Neural cell (in vitro differentiated cells): ENCODE measurements around the gene NEURL2. TPM values are rescaled to one million over a fixed set of nuclear protein-coding genes. Genes with fewer than 3 reads are reported as not detected.

Source experiments
- H2AFZ ChIP-seq: fragments of 200-600, 300-800 bp; sonication (generic), shearing (Covaris generic); 2 replicates; pipeline ENCODE4 v1.6.0; 2014; ENCODE audit warnings: low read depth, mild to moderate bottlenecking, antibody characterized with exemption, low read length, moderate library complexity
- H3F3A ChIP-seq: fragments of 200-600 bp; shearing (Covaris generic); 2 replicates; pipeline ENCODE4 v1.6.1; 2016; ENCODE audit warnings: mild to moderate bottlenecking, moderate library complexity, mixed read lengths, antibody characterized with exemption, low read length; ENCODE audit not compliant: insufficient read depth, poor library complexity, severe bottlenecking
- H3K27ac ChIP-seq: fragments of 200-600, 300-800 bp; sonication (generic), shearing (Covaris generic); 2 replicates; pipeline ENCODE4 v1.5.1; 2014; ENCODE audit warnings: mild to moderate bottlenecking, low read length, moderate library complexity
- H3K27me3 ChIP-seq: fragments of 300-800, 200-600 bp; sonication (generic), shearing (Covaris generic); 2 replicates; pipeline ENCODE4 v1.6.0; 2014; ENCODE audit warnings: mild to moderate bottlenecking, low read depth, low read length, moderate library complexity; ENCODE audit not compliant: insufficient read depth
- H3K36me3 ChIP-seq: fragments of 300-800, 200-600 bp; sonication (generic), shearing (Covaris generic); 2 replicates; pipeline ENCODE4 v1.5.1; 2014; ENCODE audit warnings: mild to moderate bottlenecking, antibody characterized with exemption, low read length, moderate library complexity; ENCODE audit not compliant: insufficient read depth
- H3K4me2 ChIP-seq: fragments of 300-800, 200-600 bp; sonication (generic), shearing (Covaris generic); 2 replicates; pipeline ENCODE4 v1.6.0; 2014; ENCODE audit warnings: mild to moderate bottlenecking, low read length
- H3K4me3 ChIP-seq: fragments of 300-800, 200-600 bp; sonication (generic), shearing (Covaris generic); 2 replicates; pipeline ENCODE4 v1.5.1; 2014; ENCODE audit warnings: mild to moderate bottlenecking, low read length, moderate library complexity
- H3K79me2 ChIP-seq: fragments of 200-600 bp; shearing (Covaris generic); replicated peaks from 2 replicates; pipeline ENCODE4 v1.6.0; 2014; ENCODE audit warnings: mild to moderate bottlenecking, low read length, moderate library complexity; ENCODE audit not compliant: insufficient read depth
- H3K9ac ChIP-seq: fragments of 300-800, 200-600 bp; sonication (generic), shearing (Covaris generic); 2 replicates; pipeline ENCODE4 v1.6.1; 2016; ENCODE audit warnings: mild to moderate bottlenecking, low read length, mixed read lengths
- H3K9me2 ChIP-seq: fragments of 200-600 bp; shearing (Covaris generic); 2 replicates; pipeline ENCODE4 v1.6.1; 2016; ENCODE audit warnings: mild to moderate bottlenecking, low read length, mixed read lengths; ENCODE audit not compliant: insufficient read depth
- H3K9me3 ChIP-seq: fragments of 200-600, 300-800 bp; sonication (generic), shearing (Covaris generic); 2 replicates; pipeline ENCODE4 v1.6.1; 2016; ENCODE audit warnings: mild to moderate bottlenecking, mixed run types, low read length, moderate library complexity, mixed read lengths
- H4K20me1 ChIP-seq: fragments of 200-600 bp; shearing (Covaris generic); 2 replicates; pipeline ENCODE4 v1.6.1; 2016; ENCODE audit warnings: mild to moderate bottlenecking, mixed run types; ENCODE audit not compliant: insufficient read depth
- CTCF ChIP-seq: fragments of 450-650 bp; IDR thresholded peaks from 2 replicates; pipeline ENCODE4 v1.5.1; 2014; ENCODE audit warnings: antibody characterized with exemption, mild to moderate bottlenecking, moderate library complexity; ENCODE audit not compliant: poor library complexity, severe bottlenecking
- EP300 ChIP-seq: fragments of 450-650 bp; conservative IDR thresholded peaks from 2 replicates; pipeline ENCODE4 v1.6.1; 2014; ENCODE audit warnings: antibody characterized with exemption, mild to moderate bottlenecking, moderate library complexity; ENCODE audit not compliant: poor library complexity, severe bottlenecking
- EZH2 ChIP-seq: fragments of 200-600, 300-800 bp; shearing (Covaris generic), sonication (generic); IDR thresholded peaks from 2 replicates; pipeline ENCODE4 v1.6.1; 2014; ENCODE audit warnings: antibody characterized with exemption, low read length, borderline replicate concordance, mild to moderate bottlenecking; ENCODE audit not compliant: insufficient read depth, poor library complexity, severe bottlenecking
- MXI1 ChIP-seq: fragments of 450-650 bp; conservative IDR thresholded peaks from 2 replicates; pipeline ENCODE4 v1.6.1; 2014; ENCODE audit warnings: antibody characterized with exemption, mild to moderate bottlenecking; ENCODE audit not compliant: poor library complexity, severe bottlenecking
- POLR2AphosphoS5 ChIP-seq: IDR thresholded peaks from 2 replicates; pipeline ENCODE4 v1.6.1; 2012
- RAD21 ChIP-seq: fragments of 450-650 bp; conservative IDR thresholded peaks from 2 replicates; pipeline ENCODE4 v1.6.1; 2014; ENCODE audit warnings: antibody characterized with exemption, mild to moderate bottlenecking, moderate library complexity
- REST ChIP-seq: IDR thresholded peaks from 2 replicates; pipeline ENCODE4 v1.6.1; 2012; ENCODE audit warnings: borderline replicate concordance
- SMC3 ChIP-seq: fragments of 450-650 bp; conservative IDR thresholded peaks from 2 replicates; pipeline ENCODE4 v1.6.1; 2014; ENCODE audit warnings: antibody characterized with exemption, mild to moderate bottlenecking, moderate library complexity; ENCODE audit not compliant: poor library complexity
- TAF1 ChIP-seq: IDR thresholded peaks from 2 replicates; pipeline ENCODE4 v1.6.1; 2012; ENCODE audit warnings: low read depth
- polyA plus RNA-seq: library from polyadenylated mRNA; depleted of rRNA; stranded (reverse); fragments of >200 nt; gene quantifications from 2 replicates; pipeline ENCODE4 v1.2.3, GENCODE V29; 2014

The NEURL2 gene
- polyA plus RNA-seq, 1 donor from 2014 or later: 5.0 TPM

GRCh38 chr20:45909817-45910669 lies 19.0 kb upstream of the NEURL2 start:
- peak overlapping the region; percentile 64 for H3K4me3 ChIP-seq
- peak overlapping the region; percentile 19 for H2AFZ ChIP-seq
- H3K9me2 ChIP-seq: no peaks in the 10 kb centered on the region
- H3K9me3 ChIP-seq: no peaks in the 10 kb centered on the region
- no peak for TF ChIP-seq REST
- TF ChIP-seq CTCF: no peak
- no peak for TF ChIP-seq MXI1
- TF ChIP-seq RAD21: no peak
- no peak for TF ChIP-seq TAF1
- no peak for TF ChIP-seq EZH2
- TF ChIP-seq EP300: no peak
- H3K27ac ChIP-seq: peak overlapping the region; percentile 19
- H3K4me2 ChIP-seq: no peak overlapping the region
- no peaks in the 10 kb centered on the region for H3K27me3 ChIP-seq
- H3K36me3 ChIP-seq: no peaks in the 10 kb centered on the region
- no peak overlapping the region for H3K9ac ChIP-seq
- H4K20me1 ChIP-seq: no peaks in the 10 kb centered on the region
- H3K79me2 ChIP-seq: no peaks in the 10 kb centered on the region
- H3F3A ChIP-seq: no peaks in the 10 kb centered on the region

- no peak overlapping the region for H3K27ac ChIP-seq
Observed at GRCh38 chr20:45909336-45909808, 18.4 kb upstream of the NEURL2 start.

More at GRCh38 chr20:45909336-45909808, 18.4 kb upstream of the NEURL2 start:
- Histone ChIP-seq H2AFZ (no peak overlapping the region), H3K4me2 (no peak overlapping the region), H3K9me3 (no peaks in the 10 kb centered on the region), H3K27me3 (no peaks in the 10 kb centered on the region), H3K36me3 (no peaks in the 10 kb centered on the region), H3K9ac (no peak overlapping the region), H4K20me1 (no peaks in the 10 kb centered on the region), H3K79me2 (no peaks in the 10 kb centered on the region), H3F3A (no peaks in the 10 kb centered on the region), H3K9me2 (no peaks in the 10 kb centered on the region), H3K4me3 (no peak overlapping the region)
- TF ChIP-seq RAD21 (no peak), POLR2AphosphoS5 (no peak), REST (no peak), SMC3 (no peak), CTCF (no peak), MXI1 (no peak)
